NT2/D1 (cell line): ENCODE data around the gene DDX51.
A peak's percentile ranks its signal among the peaks of the same experiment; 100 is the strongest.

Source experiments
- DNase-seq: peaks from one replicate; pipeline ENCODE4 v3.0.0-alpha.2; 2011; ENCODE audit warnings: low read depth, low spot score
- H3K27me3 ChIP-seq: 2 replicates; pipeline ENCODE4 v1.6.0; 2011; ENCODE audit warnings: mild to moderate bottlenecking; ENCODE audit not compliant: insufficient read length, insufficient read depth
- H3K36me3 ChIP-seq: 2 replicates; pipeline ENCODE4 v1.6.1; 2011; ENCODE audit warnings: mild to moderate bottlenecking, low read length, mixed read lengths; ENCODE audit not compliant: insufficient read depth, insufficient read length
- H3K4me1 ChIP-seq: 2 replicates; pipeline ENCODE4 v1.5.1; 2011; ENCODE audit not compliant: insufficient read depth, insufficient read length
- H3K4me3 ChIP-seq: 2 replicates; pipeline ENCODE4 v1.5.1; 2011; ENCODE audit warnings: low read depth; ENCODE audit not compliant: insufficient read length
- H3K9ac ChIP-seq: 2 replicates; pipeline ENCODE4 v1.6.0; 2011; ENCODE audit warnings: low read depth; ENCODE audit not compliant: insufficient read length
- H3K9me3 ChIP-seq: 2 replicates; pipeline ENCODE4 v1.5.1; 2011; ENCODE audit warnings: mild to moderate bottlenecking, low read length; ENCODE audit not compliant: insufficient read depth
- SUZ12 ChIP-seq: IDR thresholded peaks from 2 replicates; pipeline ENCODE4 v1.6.1; 2011; ENCODE audit not compliant: insufficient read length, insufficient read depth; ENCODE audit errors: extremely low read depth
- YY1 ChIP-seq: IDR thresholded peaks from 2 replicates; pipeline ENCODE4 v1.6.1; 2011; ENCODE audit not compliant: insufficient read length, insufficient read depth
- ZNF274 ChIP-seq: IDR thresholded peaks from 2 replicates; pipeline ENCODE4 v1.6.1; 2011; ENCODE audit warnings: mild to moderate bottlenecking, low read depth, low read length

The DDX51 gene

GRCh38 chr12:132148368-132149045, 4.4 kb upstream of the DDX51 start:
- TF ChIP-seq SUZ12 (no peak), YY1 (no peak), ZNF274 (no peak)
- peaks cover 51% of the 10 kb centered on the region for H3K36me3 ChIP-seq

GRCh38 chr12:132147423-132148367, 3.6 kb upstream of the DDX51 start:
- no peaks in the 10 kb centered on the region for H3K27me3 ChIP-seq
- no peak overlapping the region for H3K9ac ChIP-seq
- H3K4me1 ChIP-seq = peaks cover 12% of the 10 kb centered on the region
- DNase-seq = no peak
- no peaks in the 10 kb centered on the region for H3K9me3 ChIP-seq
- TF ChIP-seq ZNF274 (no peak), YY1 (no peak), SUZ12 (no peak)
- H3K4me3 ChIP-seq = no peak overlapping the region
- H3K36me3 ChIP-seq = peaks cover 52% of the 10 kb centered on the region

More at GRCh38 chr12:132148368-132149045, 4.4 kb upstream of the DDX51 start:
- Histone ChIP-seq H3K27me3 (no peaks in the 10 kb centered on the region), H3K4me3 (no peak overlapping the region), H3K9me3 (no peaks in the 10 kb centered on the region), H3K4me1 (peaks cover 8% of the 10 kb centered on the region), H3K9ac (no peak overlapping the region)
- no peak for DNase-seq

GRCh38 chr12:132146772-132147422, 2.8 kb upstream of the DDX51 start:
- no peaks in the 10 kb centered on the region for H3K27me3 ChIP-seq
- H3K9ac ChIP-seq = peak overlapping the region; percentile 32
- DNase-seq = no peak
- TF ChIP-seq SUZ12 = no peak
- TF ChIP-seq ZNF274 = no peak
- TF ChIP-seq YY1 = no peak
- peaks cover 53% of the 10 kb centered on the region for H3K36me3 ChIP-seq
- peaks cover 12% of the 10 kb centered on the region for H3K4me1 ChIP-seq
- H3K9me3 ChIP-seq = no peaks in the 10 kb centered on the region
- H3K4me3 ChIP-seq = no peak overlapping the region

GRCh38 chr12:132146098-132146497, 2.0 kb upstream of the DDX51 start:
- TF ChIP-seq YY1 (no peak), ZNF274 (no peak), SUZ12 (no peak)
- Histone ChIP-seq H3K9me3 (no peaks in the 10 kb centered on the region), H3K4me3 (no peak overlapping the region), H3K9ac (no peak overlapping the region), H3K27me3 (no peaks in the 10 kb centered on the region), H3K4me1 (peaks cover 12% of the 10 kb centered on the region), H3K36me3 (peaks cover 53% of the 10 kb centered on the region)
- no peak for DNase-seq

GRCh38 chr12:132145334-132145733, 1.2 kb upstream of the DDX51 start:
- H3K36me3 ChIP-seq = peaks cover 58% of the 10 kb centered on the region

GRCh38 chr12:132144810-132145168, 670 bp upstream of the DDX51 start:
- H3K27me3 ChIP-seq = no peaks in the 10 kb centered on the region
- peaks cover 12% of the 10 kb centered on the region for H3K4me1 ChIP-seq
- peak overlapping the region; percentile 95 for H3K9ac ChIP-seq
- H3K4me3 ChIP-seq = peak overlapping the region; percentile 93
- no peak for DNase-seq
- TF ChIP-seq ZNF274 = no peak
- no peak for TF ChIP-seq SUZ12
- no peak for TF ChIP-seq YY1
- no peaks in the 10 kb centered on the region for H3K9me3 ChIP-seq
- H3K36me3 ChIP-seq = peaks cover 63% of the 10 kb centered on the region

More at GRCh38 chr12:132145334-132145733, 1.2 kb upstream of the DDX51 start:
- Histone ChIP-seq H3K4me1 (peaks cover 12% of the 10 kb centered on the region), H3K27me3 (no peaks in the 10 kb centered on the region), H3K9me3 (no peaks in the 10 kb centered on the region), H3K9ac (peak overlapping the region; percentile 95), H3K4me3 (peak overlapping the region; percentile 93)
- no peak for DNase-seq
- TF ChIP-seq SUZ12 = no peak
- TF ChIP-seq ZNF274 = no peak
- TF ChIP-seq YY1 = no peak
